GM23338 (cell line): Measurements from ENCODE around the gene GLTP. TPM values are rescaled to one million over a fixed set of nuclear protein-coding genes. Genes with fewer than 3 reads are reported as not detected.

ENCODE experiments used
- ATAC-seq: fragments of 200-7000 bp; cut with Tn5 transposase; 3 replicates; pipeline ENCODE4 v1.9.1; 2020
- DNase-seq: peaks from one replicate; pipeline ENCODE4 v3.0.0-alpha.2; 2015; ENCODE audit warnings: low spot score
- H2AFZ ChIP-seq: fragments of 200-600 bp; sonication (generic); 2 replicates; pipeline ENCODE4 v1.8.0; 2016; ENCODE audit warnings: antibody characterized with exemption, mild to moderate bottlenecking, moderate library complexity
- H3F3A ChIP-seq: fragments of 200-600 bp; sonication (generic); replicated peaks from 2 replicates; pipeline ENCODE4 v1.8.0; 2017; ENCODE audit warnings: antibody characterized with exemption, mixed run types, low read depth
- H3K27ac ChIP-seq: fragments of 200-600 bp; sonication (generic); 2 replicates; pipeline ENCODE4 v1.6.1; 2016; ENCODE audit warnings: low read depth
- H3K27me3 ChIP-seq: fragments of 200-600 bp; sonication (generic); 2 replicates; pipeline ENCODE4 v1.8.0; 2016; ENCODE audit warnings: mild to moderate bottlenecking, mixed run types, moderate library complexity; ENCODE audit not compliant: insufficient read depth
- H3K36me3 ChIP-seq: fragments of 200-600 bp; sonication (generic); 2 replicates; pipeline ENCODE4 v1.8.0; 2016; ENCODE audit warnings: mild to moderate bottlenecking; ENCODE audit not compliant: insufficient read depth
- H3K4me1 ChIP-seq: fragments of 200-600 bp; sonication (generic); 2 replicates; pipeline ENCODE4 v1.8.0; 2016; ENCODE audit warnings: mild to moderate bottlenecking, moderate library complexity; ENCODE audit not compliant: insufficient read depth
- H3K4me2 ChIP-seq: fragments of 200-600 bp; sonication (generic); 2 replicates; pipeline ENCODE4 v1.7.1; 2017; ENCODE audit warnings: mixed run types
- H3K4me3 ChIP-seq: fragments of 200-600 bp; sonication (generic); 2 replicates; pipeline ENCODE4 v1.6.1; 2016; ENCODE audit warnings: mixed run types
- H3K79me2 ChIP-seq: fragments of 200-600 bp; sonication (generic); replicated peaks from 2 replicates; pipeline ENCODE4 v1.8.0; 2017; ENCODE audit warnings: mild to moderate bottlenecking; ENCODE audit not compliant: insufficient read depth
- H3K9me2 ChIP-seq: fragments of 200-600 bp; sonication (generic); 2 replicates; pipeline ENCODE4 v1.8.0; 2017; ENCODE audit not compliant: insufficient read depth
- H4K20me1 ChIP-seq: fragments of 200-600 bp; sonication (generic); replicated peaks from 2 replicates; pipeline ENCODE4 v1.8.0; 2017; ENCODE audit warnings: mild to moderate bottlenecking; ENCODE audit not compliant: insufficient read depth
- H3K27ac Mint-ChIP-seq: 2 replicates; pipeline ENCODE4 v1.8.0; 2020; ENCODE audit warnings: inconsistent platforms, mild to moderate bottlenecking, moderate library complexity, mixed read lengths
- H3K27me3 Mint-ChIP-seq: 3 replicates; pipeline ENCODE4 v1.8.0; 2022; ENCODE audit warnings: low read depth, mild to moderate bottlenecking, moderate library complexity, mixed read lengths, inconsistent platforms; ENCODE audit not compliant: insufficient read depth, poor library complexity
- H3K36me3 Mint-ChIP-seq: 3 replicates; pipeline ENCODE4 v1.8.0; 2021; ENCODE audit warnings: low read depth, mild to moderate bottlenecking, inconsistent platforms, moderate library complexity, mixed read lengths
- H3K4me1 Mint-ChIP-seq: 3 replicates; pipeline ENCODE4 v1.8.0; 2020; ENCODE audit warnings: mild to moderate bottlenecking, inconsistent platforms, mixed read lengths
- H3K4me3 Mint-ChIP-seq: 3 replicates; pipeline ENCODE4 v1.8.0; 2021; ENCODE audit warnings: moderate library complexity, mild to moderate bottlenecking, inconsistent platforms, mixed read lengths
- H3K9me3 Mint-ChIP-seq: 3 replicates; pipeline ENCODE4 v1.8.0; 2020; ENCODE audit warnings: moderate library complexity, mild to moderate bottlenecking, inconsistent platforms, mixed read lengths
- CTCF ChIP-seq, 2 experiments: fragments of 200-600 bp in 1 of 2; sonication (generic) in 1 of 2; conservative IDR thresholded peaks; 2 replicates each; pipeline versions ENCODE4 v1.5.1 to v1.6.1; 2016 to 2017; ENCODE audit warnings: antibody characterized with exemption in 2 of 2, low read depth in 2 of 2, mild to moderate bottlenecking in 2 of 2, moderate library complexity in 1 of 2
- ZNF462 ChIP-seq: fragments of 250-450 bp; sonication (Bioruptor Pico); IDR thresholded peaks from 2 replicates; pipeline ENCODE4 v1.5.0; 2020; ENCODE audit warnings: mild to moderate bottlenecking, moderate library complexity
- polyA plus RNA-seq: library from polyadenylated mRNA; unstranded; fragments of >200 nt; fragmentation: Nextera tagmentation; extraction: Ambion mirVana; gene quantifications from 2 replicates; pipeline ENCODE4 v1.2.1, GENCODE V29; 2016
- total RNA-seq: library from RNA; depleted of rRNA; stranded (reverse); fragments of >200 nt; shearing (Covaris generic); gene quantifications from 2 replicates; pipeline ENCODE4 v1.2.3, GENCODE V29; 2014

The GLTP gene
- total and polyA plus RNA-seq, 2 experiments from 2014 or later: 26.5 to 30.2 TPM

GRCh38 chr12:109804820-109805761 is 75.2 kb downstream of the GLTP start:
- no peaks in the 10 kb centered on the region for H3K4me1 ChIP-seq
- Mint-ChIP-seq H3K27ac (no peak overlapping the region), H3K36me3 (no peaks in the 10 kb centered on the region), H3K4me3 (no peak overlapping the region), H3K9me3 (no peaks in the 10 kb centered on the region), H3K27me3 (no peaks in the 10 kb centered on the region), H3K4me1 (no peaks in the 10 kb centered on the region)
- no peaks in the 10 kb centered on the region for H3K9me2 ChIP-seq
- no peak overlapping the region for H3K4me3 ChIP-seq
- no peaks in the 10 kb centered on the region for H3K79me2 ChIP-seq
- no peak for TF ChIP-seq ZNF462 (CRISPR knock-in tag)
- TF ChIP-seq CTCF (conservative IDR thresholded peaks at IDR 0.05; ENCODE audit: low read depth in 2 of 2): peak; percentile 96
- H3K27ac ChIP-seq: no peak overlapping the region
- H3K27me3 ChIP-seq: no peaks in the 10 kb centered on the region
- ATAC-seq: peak; percentile 97
- no peaks in the 10 kb centered on the region for H3F3A ChIP-seq
- no peak overlapping the region for H3K4me2 ChIP-seq
- no peaks in the 10 kb centered on the region for H3K36me3 ChIP-seq
- peak; percentile 78 for DNase-seq
- no peak overlapping the region; the same call in 1 of the 2 replicates for H2AFZ ChIP-seq
- H4K20me1 ChIP-seq: no peaks in the 10 kb centered on the region
